ENCODE measurements around the gene CD55. TPM values are rescaled to one million over a fixed set of nuclear protein-coding genes. Genes with fewer than 3 reads are reported as not detected.

Gene CD55
- total RNA-seq, 1 donor from 2014 or later: 106 TPM

DNA sequence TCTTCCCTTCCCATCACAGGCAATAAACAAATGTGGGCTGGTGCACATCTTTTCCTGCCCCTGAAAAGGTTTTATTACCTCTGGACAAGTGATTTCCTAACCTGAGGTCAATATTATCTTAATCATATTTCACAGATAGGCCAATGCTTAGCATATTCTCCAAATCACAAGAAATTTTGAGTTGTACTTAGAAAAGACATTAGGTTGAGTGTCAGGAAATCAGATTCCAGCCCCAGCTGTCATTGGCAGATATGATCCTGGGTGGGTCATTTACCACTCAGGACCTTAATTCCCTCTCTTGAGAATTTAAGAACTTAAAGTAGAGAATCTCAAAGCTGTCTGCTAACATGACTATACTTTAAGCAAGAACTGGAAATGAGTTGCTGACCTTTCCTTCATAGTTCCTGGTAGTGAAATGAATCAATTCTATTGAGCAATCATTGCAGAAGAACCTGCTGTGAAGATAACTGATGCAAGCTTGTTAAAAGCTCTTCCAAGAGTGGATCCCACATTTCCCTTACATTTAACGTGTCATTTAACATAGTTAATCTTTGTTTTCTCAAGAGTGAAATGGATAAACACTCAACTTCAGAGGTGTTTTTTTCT is 86.3 kb downstream of the CD55 start:
- Histone ChIP-seq H3K9me3 (no peaks in the 10 kb centered on the region), H3K4me3 (no peak overlapping the region), H3K36me3 (no peaks in the 10 kb centered on the region), H3K27me3 (no peaks in the 10 kb centered on the region), H3K4me1 (no peaks in the 10 kb centered on the region), H3K27ac (no peak overlapping the region)
- TF ChIP-seq, protein P1, sequence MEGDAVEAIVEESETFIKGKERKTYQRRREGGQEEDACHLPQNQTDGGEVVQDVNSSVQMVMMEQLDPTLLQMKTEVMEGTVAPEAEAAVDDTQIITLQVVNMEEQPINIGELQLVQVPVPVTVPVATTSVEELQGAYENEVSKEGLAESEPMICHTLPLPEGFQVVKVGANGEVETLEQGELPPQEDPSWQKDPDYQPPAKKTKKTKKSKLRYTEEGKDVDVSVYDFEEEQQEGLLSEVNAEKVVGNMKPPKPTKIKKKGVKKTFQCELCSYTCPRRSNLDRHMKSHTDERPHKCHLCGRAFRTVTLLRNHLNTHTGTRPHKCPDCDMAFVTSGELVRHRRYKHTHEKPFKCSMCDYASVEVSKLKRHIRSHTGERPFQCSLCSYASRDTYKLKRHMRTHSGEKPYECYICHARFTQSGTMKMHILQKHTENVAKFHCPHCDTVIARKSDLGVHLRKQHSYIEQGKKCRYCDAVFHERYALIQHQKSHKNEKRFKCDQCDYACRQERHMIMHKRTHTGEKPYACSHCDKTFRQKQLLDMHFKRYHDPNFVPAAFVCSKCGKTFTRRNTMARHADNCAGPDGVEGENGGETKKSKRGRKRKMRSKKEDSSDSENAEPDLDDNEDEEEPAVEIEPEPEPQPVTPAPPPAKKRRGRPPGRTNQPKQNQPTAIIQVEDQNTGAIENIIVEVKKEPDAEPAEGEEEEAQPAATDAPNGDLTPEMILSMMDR (IDR thresholded peaks at IDR 0.05): no peak
- no peak for TF ChIP-seq POLR2A (IDR thresholded peaks at IDR 0.05)
- no peak for TF ChIP-seq POLR2AphosphoS5 (IDR thresholded peaks at IDR 0.05; ENCODE audit: insufficient read depth in 1 of 2, low read depth in 1 of 2)
- DNase-seq (ENCODE audit: extremely low spot score in 2 of 2): no peak
- intact Hi-C loops (cut with DNase I): no loop called here

Other genes starting within 250 kb of the CD55 start
- not detected for gene C4BPB, start 232.8 kb upstream of the CD55 start, total RNA-seq
- not detected for gene C4BPA, start 217.4 kb upstream of the CD55 start, total RNA-seq
- not detected for gene CR2, start 132.7 kb downstream of the CD55 start, total RNA-seq
- 2.5 TPM for gene CR1, start 174.5 kb downstream of the CD55 start, total RNA-seq

Data from vagina (tissue), 2 donors.